ENCODE results near the gene SFSWAP.

SFSWAP gene

DNA sequence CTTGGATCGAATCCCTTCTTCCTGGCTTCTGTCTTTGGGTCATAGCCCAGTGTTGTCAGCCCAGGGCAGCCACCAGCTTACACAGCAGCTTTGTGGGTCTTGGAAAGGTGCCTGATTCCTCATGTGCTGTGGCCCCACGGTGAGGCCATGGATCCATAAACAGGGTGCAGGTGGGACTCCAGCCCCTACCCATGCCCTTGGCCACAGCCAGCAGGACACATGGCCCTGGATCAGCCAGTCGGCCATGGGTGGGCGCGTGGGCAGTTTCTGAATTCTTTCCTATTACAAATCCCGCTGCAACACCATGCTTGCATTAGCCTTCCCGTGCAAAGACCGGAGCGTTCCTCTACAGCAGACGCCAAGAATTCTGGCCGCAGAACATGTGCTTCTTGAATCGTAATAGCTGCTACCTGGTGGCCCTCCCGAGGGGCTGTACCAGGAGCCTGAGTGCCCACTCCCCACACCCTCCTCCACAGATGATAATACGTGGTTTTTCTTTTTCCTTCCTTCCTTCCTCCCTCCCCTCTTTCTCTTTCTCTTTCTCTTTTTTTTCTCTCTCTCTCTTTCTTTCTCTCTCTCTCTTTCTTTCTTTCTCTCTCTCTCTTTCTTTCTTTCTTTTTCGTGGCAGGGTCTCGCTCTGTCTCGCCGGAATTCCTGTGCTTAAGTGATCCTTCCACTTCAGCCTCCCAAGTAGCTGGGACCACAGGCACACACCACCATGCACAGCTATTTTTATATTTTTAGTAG, 114.4 kb downstream of the SFSWAP start:
- no peak for FAIRE-seq

DNA sequence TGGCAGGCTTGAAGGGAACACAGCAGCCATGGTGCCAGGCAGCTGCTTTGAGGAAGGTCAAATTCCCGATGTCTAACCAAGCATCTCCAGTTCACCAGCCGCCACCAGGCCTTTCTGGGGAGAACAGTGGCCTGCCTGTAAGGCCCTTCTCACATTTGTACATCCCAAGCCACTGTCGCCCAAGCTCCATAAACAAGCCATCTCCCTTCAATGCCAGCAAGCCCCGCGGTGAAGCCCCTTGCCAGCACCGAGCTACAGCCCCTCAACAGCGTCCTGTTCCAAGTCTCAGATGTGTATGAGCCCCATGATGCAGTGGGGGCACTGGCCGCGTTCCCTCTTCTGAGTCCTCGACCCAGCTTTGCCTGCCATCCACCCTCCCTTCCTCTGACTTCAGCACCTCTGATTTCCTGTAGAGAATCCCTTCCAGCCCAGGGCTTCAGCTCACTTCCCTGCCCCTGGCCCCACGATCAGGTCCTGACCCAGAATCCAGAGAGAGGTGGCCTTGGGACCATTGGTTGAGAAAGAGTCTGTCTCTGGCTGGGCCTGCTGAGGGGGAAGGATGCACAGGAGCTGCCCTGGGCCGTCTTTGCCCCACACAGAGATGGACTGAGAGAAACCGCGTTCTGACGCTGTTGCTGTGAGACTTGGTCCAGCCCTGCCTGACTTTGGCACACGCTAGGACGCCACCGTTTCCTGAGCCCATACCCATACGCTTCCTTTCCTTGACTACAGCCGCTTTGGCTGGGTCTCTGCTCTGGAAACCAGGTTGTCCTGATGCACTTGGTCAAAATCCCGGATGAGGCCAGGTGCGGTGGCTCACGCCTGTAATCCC, 115.4 kb downstream of the SFSWAP start:
- no peak for FAIRE-seq

DNA sequence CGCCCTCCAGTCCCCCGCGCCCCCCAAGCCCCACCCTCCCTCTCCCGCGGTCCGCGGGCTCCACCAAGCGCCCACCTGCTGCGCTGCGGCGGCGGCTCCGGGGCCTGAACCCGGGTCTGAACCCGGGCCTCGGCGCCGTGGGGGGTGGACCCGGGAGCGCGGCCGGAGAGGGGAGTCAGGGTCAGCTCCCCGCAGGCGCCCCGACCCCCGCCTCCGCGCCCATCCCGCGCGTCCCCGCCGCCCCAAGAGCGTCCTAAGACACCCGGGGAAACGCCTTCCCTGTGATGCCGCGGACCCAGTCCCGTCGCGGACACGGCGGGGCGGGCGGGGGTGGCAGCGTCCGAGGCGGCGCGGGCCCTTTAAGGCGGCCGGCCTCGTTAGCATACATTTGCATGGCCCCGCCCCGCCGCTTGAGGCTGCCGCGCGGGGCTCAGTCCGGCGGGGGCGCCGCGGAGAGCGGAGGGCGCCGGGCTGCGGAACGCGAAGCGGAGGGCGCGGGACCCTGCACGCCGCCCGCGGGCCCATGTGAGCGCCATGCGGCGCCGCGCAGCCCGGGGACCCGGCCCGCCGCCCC, 117.2 kb downstream of the SFSWAP start, which contains the start of gene MMP17:
MMP17 (plus strand) TSS at position 433 of the 574 bp plus-strand sequence; CDS start at position 535, 102 bp downstream.
- no peak for FAIRE-seq

DNA sequence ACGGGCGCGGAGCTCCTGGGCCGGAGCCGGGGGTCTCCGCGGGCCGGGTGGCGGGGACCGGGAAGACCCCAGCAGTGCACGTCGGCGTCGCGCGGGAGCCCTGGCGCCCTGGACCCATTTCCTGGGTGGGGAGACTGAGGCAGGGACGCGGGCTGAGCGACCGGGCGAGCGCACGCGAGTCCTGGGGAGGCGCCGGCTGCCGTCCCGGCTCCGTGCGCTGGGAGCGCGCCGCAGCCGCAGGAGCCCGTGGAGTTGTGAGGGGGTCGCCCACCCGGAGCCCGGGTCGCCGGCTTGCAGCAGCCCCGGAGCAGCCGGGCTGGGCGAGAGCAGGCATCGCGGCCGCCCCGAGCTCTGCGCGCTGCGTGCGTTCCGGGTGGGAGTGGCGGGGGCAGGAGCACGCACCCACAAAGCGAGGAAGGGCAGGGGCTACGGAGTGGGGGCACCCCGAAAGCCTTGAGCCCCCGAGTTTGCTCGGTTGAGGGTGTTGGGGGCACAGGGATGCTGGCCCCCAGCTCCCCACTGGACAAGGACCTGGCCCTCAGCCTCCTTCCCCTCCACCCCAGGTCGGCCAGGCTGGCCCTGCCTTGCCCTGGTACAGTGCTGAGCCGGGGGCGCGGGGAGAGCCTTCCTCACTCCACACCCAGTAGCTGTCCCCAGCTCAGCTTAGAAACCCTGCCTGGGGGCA, 117.9 kb downstream of the SFSWAP start:
- FAIRE-seq, result no peak

DNA sequence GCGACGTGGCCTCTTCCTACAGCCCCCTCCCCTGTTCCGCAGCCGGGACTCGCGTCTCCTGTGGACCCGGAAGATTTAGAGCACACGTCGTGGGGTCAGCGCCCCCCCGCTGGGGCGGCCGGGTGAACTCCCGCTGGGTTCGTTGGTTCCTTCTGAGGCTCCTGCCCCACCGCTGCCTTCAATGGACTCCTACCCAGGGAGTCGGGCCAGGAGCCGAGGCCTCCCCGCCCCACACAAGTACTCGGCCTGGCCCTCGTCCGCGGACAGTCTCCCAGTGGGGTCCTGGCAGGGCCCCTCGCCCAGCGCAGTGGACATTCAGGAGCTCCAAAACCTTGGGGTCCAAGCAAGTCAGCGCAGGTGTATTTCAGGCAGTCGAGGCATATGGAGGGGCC, 118.5 kb downstream of the SFSWAP start:
- no peak for FAIRE-seq

DNA sequence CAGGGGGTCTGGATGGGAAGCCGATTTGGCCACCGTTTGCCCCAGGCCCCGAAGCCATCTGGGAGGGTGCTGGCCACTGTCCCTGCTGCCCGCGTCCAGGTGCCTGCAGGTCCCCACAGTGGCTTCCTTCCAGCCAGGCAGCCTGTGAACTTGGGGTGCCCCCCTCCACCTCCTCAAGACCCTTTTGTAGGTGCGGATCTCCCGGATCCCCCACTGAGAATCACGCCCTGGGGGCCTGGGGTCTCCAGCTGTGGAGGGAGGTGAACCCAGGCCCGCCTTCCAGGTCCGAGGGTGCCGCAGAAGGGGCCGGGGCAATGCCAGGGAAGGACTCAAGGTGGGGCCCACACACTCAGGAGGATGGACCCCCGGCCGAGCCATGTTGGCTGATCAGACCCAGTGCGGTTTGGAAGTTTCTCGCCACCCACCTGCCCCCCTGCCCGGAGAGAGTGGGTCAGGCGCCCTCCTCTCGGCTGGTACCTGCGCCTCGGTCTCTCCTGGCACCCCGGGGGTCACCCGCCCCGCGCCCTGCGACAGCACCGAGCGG, 119.0 kb downstream of the SFSWAP start:
- FAIRE-seq, result no peak

DNA sequence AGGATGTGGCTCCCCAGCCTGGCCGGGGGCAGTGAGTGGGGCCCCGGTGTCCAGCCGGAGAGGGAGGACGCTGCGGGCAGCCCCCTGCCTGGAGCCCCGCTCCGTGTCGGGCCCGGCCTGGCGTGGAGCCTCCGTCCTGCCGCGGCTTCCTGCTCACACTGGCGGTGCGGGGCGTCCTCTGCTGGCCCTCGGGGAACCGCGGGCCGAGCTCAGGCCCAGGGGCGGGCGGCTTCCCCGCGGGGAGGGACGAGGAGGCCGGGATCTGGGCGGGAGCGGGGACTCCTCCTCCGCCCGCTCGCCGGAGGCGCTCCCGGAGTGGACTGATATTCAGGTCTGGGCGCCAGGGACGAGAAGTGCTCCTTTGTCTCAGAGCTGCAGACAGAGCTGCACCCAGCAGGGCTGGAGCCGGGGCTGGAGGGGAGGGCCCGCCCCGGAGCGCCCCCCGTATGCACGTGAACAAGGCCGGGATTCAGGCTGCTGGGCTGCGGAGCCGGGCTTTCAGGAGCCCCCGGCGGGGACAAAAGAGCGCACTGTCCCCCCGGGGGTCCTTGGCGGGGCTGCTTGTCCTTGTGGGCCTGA, 119.5 kb downstream of the SFSWAP start:
- no peak for FAIRE-seq

DNA sequence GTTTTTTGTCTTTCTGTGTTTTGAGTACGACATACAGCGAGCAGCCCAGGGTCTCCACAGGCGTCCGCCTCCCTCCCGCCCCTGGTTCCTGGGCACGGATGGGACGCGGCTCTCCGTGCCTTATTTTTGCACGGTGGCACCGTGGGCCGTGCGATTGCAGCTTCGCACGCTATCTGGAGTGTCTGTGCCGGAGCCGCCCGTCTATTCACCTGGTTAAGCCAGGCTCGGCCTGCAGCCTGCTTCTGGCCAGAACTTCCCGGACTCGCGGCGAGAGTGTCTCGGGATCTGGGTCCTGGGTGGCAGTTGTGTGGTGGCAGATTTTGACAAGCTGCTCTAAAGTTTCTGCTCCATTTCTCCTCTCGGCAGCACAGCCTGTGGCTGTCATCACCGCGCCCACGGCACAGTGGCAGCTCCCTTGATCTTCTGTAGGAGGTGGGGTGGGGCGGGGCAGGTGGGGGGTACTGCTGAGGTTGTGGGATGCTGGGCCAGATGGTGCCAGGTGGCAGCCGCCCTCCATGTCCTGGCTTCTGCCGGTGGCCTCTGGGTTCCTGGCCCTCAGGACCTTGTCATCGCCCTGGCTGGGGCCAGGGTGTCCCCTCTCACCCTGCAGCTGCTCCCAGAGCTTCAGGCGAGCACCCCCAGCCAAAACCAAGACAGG, 120.2 kb downstream of the SFSWAP start:
- FAIRE-seq, result no peak

DNA sequence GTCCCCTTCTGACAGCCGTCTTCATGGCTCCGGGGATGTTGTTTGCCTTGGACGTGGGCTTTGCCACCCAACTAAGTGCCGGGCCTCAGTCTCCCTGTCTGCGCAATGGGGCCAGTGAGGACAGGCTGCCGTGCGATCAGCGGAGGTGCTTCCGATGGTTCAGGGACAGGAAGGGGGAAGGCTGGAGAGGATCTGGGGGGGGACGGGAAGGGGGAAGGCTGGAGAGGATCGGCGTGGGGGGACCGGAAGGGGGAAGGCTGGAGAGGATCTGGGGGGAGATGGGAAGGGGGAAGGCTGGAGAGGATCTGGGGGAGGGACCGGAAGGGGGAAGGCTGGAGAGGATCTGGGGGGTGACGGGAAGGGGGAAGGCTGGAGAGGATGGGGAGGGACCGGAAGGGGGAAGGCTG, 120.7 kb downstream of the SFSWAP start:
- FAIRE-seq, result no peak

DNA sequence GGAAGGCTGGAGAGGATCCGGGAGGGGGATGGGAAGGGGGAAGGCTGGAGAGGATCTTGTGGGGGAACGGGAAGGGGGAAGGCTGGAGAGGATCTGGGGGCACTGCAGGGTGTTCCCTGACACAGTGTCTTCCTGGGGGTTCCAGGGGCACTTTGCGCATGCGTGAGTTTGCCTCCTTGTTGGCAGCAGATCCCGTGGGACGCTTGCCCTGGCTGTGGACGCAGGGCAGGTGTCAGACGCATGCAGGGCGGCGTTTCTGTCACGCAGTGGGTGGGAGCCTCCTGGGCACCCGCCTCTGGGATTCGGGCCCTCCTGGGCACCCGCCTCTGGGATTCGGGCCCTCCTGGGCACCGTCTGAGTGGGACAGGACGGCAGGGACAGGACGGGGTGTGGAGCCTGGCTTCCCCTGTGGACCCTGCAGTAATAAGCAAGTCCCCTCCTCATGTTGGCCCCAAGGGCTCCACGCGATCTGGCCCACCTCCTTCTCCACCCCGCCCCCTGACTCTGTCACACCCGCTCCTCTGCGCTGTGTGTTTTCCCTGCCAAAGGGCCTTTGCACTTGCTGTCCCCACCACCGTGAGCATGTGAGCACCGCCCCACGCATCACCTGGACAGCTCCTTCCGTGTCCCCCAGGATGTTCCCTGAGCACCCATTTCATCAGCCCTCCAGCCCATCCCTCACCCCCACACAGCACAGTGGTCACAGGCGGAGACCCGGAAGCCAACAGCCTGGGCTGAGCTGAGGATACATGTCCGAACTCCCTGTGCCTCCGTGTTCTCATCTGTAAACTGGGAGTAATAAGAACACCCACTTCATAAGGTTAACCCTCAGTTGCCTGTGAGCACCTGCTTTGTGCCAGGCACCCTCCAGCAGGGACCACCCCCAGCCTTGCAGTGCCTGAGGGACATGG, 121.7 kb downstream of the SFSWAP start:
- no peak for FAIRE-seq

DNA sequence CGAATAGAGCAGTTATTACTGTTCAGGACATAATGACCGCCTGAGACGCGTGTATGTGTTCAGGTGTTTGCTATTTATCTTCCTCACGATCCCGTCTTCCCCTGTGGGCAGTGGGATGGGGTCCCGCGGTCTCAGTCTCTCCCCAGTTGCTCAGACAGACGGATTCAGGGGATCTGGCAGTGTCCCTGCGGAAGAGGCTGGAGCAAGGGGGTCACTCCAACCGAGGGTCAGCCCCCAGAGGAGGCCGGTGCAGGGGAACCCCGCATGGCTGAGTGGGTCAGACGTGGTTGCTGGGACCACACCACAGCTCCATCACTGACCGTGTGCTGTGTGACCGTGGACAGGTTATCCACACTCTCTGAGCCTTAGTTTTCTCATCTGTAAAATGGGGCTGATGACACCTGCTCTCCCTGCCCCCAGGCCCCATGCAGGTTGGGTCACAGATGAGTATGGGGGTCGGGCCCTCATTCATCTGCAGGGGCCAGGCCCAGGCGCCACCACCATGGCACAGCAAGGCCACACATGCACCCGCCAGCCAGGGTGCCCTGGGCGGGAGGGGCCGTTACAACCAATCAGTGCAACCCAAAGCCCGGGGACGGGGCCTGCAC, 122.5 kb downstream of the SFSWAP start:
- no peak for FAIRE-seq

DNA sequence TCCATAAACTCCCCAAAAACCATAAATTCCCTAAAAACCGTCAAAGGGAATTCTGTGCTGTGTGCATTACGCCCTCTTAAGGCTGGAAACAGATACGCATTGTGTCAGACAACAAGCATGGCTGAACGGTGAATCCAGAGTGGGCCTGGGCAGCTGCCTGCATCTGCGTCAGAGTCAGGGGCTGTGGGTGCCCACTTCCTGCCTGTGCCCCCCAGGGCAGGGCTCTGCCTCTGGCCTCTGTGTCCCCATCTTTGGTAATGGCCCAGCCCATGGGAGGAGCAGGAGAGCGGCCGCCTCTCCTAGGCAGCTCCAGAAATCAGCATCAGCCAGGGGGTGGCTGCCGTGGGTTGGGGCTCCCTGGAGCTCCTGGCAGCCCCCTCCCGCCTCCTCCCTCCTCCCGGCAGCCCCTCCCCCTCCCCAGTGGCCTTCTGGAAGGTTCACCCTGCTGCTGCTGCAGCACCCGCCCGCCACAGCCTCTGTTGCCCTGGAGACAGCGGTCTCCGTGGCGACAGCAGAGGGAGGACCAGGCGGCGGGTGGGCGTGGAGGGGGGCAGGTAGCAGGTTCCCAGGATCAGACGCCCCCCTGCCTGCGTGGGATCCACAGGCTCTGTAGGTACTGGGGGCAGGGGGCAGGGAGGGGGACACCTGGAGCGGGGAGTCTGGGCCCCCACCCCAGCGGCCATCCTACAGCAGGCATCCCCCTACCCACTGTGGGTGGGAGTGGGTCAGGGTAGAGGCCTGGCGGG, 123.2 kb downstream of the SFSWAP start:
- FAIRE-seq, result peak; percentile 45

DNA sequence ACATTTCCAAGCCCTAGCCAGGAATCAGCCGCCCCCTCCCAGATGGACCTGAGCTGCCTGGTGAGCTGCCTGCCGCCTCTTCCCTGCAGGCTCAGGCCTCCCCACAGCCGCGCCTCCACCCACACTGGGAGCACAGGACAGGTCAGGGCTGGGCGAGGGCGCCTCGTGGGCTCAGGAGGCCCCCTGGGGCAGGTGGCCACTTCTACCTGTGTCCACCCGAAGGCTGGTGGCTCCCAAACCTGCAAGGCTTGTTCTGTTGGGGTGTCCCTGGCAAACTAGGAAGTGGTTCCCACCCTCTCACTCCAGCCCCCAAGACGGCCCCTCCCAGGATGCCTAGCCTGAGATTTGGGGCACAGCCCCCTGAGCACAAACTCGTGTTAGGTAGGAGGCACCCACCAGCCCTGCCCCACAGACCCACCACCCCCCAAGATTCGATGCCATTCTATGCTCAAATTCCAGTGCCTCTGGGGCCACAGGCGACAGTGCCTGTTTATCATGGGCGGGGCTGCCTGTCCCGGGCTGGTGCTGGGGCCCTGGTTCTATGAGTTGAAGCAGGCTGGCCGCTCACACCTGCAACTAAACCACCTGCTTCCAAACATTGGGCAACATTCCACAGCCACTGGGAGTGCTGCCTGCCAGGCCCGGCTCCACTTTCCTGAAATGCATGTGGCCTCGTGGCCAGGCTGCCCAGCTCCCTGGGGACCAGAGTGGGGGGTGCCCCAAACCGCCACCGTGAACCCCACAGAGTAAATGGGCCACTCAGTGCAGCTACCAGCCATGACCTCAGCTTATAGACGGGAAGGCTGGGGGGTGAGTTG, 124.1 kb downstream of the SFSWAP start:
- no peak for FAIRE-seq

DNA sequence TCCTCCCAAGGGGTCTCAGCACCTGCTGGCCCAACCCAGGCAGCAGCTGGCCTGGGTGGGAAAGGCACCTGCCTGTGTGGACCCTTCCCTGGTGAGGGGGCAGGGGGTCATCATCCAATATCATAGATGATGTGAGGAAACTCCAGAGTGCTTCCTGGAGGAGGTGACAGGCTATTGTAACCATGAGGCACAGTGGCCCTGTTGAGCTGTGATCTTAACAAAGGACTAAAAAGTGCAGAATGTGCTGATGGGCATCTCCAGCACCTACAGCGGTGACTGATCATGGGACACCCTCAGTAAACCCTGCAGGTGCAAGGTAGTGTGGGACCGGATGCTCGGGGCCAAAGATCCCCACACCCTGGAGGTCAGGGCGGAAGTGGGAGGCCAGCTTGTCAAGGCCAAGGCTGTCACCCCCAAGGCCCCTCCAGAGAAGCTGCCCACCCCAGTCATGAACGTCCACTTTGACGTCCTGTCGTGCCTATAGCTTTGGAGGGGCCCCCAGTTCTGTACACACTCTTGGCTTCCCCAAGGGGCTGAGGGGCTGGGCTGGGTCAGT, 124.8 kb downstream of the SFSWAP start:
- FAIRE-seq, result no peak

DNA sequence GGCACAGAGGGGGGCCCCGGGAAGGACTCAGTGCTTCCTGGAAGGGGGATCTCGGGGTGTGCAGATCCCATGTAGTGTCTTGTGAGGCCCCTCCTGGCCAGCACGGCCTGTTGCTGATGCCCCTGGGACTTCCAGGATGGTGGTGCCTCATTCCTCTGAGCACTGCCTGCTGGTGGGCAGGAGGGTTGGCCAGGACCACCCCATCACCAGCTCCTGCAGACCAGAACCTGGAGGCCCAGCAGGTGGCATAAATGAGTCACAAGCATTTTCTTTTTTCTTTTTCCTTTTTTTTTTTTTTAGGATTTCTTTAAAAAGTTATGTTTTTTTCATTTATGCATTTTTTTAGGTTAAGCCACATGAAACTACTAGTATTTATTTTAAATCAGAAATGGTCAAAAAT, 125.3 kb downstream of the SFSWAP start:
- FAIRE-seq, result no peak

DNA sequence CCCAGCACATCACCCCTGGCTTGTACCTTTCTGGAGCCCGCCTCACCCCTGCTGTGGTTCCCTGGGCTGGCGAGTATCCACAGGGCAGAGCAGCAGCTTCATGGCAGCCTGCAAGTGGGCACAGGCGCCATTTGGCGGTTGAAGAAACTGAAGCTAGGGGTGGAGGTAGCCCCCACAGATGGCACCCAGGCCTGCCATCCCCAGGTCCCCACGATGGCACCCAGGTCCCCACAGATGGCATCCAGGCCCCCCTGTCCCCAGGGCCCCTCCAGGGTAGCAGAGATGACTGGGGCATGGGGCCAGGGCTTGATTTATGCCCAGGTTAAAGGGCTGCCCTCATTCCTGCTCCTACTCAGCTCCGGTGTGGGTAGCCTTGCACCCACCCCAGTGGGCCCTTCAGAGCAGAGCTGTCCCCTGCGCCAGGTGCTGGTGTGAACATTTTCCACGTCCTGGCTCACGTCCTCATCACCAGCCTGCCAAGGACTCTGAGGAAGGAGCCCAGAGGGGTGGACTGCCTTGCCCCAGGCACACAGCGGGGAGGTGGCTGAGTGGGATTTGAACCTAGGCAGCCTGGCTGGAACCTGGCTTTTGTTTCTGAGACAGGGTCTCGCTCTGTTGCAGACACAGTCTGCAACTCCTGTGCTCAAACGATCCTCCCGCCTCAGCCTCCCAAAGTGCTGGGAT, 126.0 kb downstream of the SFSWAP start:
- no peak for FAIRE-seq

DNA sequence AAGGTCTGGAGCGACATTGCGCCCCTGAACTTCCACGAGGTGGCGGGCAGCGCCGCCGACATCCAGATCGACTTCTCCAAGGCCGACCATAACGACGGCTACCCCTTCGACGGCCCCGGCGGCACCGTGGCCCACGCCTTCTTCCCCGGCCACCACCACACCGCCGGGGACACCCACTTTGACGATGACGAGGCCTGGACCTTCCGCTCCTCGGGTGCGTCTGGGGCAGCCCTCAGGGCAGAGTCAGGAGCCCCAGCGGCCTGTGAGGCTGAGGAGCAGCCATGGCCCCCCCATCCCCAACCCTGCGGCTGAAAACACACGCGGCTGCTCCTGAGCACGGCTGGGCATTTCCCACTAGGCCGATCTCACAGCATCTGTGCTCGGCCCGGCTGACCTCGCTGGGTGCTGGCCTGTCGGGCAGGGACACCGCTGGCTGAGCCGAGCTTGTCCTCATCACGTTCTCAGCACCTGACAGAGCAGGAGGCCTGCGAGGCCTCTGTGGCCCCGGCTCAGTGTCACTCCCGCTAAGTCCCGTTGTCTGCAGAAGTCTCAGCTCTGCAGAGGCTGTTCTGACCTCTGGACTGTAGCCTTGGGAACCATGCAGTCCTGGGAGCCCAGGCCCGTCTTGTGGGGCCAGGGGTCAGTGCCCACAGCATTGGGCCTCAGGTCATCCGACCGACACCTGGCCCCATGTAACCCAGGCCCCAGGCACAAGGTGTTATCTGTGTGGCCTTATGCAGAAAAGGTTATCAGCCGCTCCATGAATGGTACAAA, 129.9 kb downstream of the SFSWAP start:
- FAIRE-seq, result no peak

All from G401.6 (cell line).